IPS-11a (cell line): ENCODE results near the gene S100A13.
"Not testable (repeated sequence)": the region's sequence is repeated elsewhere in the genome, so short reads cannot be mapped to it uniquely, and the experiment has no call there.

ENCODE experiments used
- H3K4me3 ChIP-seq: one replicate; pipeline ENCODE4 v1.5.1; 2013; ENCODE audit warnings: low read depth, low read length, control low read depth

The S100A13 gene

DNA sequence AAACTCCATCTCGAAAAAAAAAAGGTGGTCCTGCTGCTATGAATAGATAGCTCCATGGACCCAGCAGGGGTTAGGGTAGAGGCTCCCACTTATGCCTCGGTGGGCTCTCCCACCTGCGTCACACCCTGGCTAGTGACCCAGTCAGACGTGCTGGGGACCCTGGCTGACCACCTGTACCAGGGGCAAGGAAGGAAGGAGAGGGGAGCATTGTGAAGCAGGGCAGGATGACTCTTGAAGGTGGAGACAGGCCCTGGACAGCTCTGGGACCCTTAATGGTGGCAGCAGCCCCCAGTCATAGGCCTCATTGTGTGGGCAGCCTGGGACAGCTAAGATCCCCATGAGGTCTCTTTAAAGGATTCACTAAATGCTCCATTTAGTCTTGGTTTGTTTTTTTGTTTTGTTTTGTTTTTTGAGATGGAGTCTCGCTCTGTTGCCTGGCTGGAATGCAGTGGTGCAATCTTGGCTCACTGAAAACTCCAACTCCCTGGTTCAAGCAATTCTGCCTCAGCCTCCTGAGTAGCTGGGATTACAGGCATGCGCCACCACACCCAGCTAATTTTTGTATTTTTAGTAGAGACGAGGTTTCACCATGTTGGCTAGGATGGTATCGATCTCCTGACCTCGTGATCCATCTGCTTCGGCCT lies 20.8 kb upstream of the S100A13 start:
- no peak overlapping the region for H3K4me3 ChIP-seq

GRCh38 chr1:153647346-153647714 lies 20.0 kb upstream of the S100A13 start:
- no peak overlapping the region for H3K4me3 ChIP-seq

- no peak overlapping the region for H3K4me3 ChIP-seq
Measured at GRCh38 chr1:153646672-153647345, 19.5 kb upstream of the S100A13 start.

DNA sequence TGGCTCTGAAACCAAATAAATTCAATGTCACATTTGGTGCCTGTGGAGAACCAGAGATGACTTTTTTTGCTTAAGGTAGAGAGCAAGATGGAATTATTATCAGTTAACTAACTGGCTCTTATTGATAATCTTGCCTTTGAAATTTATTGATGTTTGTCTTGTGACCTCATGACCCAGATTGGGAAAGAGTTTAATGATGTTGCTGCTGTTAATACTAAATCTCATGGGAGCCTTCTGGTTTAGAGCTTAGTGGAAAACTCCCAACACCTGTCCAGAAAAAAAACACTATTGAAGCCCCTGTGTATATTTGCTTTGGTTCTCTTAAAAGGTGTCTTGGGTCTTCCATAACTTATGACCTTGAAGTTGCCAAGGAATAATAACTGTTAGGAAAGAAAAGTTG lies 16.5 kb upstream of the S100A13 start:
- H3K4me3 ChIP-seq: no peak overlapping the region

- no peak overlapping the region for H3K4me3 ChIP-seq
Measured at GRCh38 chr1:153643100-153643499, 15.8 kb upstream of the S100A13 start.

DNA sequence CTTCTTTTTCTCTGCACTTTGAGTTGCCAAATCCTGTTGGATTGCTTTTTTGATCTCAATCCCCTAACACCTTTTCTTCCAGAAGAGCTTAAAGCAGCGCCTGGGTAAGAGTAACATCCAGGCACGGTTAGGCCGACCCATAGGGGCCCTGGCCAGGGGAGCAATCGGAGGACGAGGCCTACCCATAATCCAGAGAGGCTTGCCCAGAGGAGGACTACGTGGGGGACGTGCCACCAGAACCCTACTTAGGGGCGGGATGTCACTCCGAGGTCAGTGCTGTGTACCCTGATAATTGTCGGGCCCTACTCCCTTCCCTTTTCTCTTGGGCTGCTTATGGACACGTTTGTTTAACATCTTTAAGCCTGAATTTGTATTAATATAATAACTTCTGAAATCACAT lies 14.9 kb upstream of the S100A13 start:
- H3K4me3 ChIP-seq: no peak overlapping the region

DNA sequence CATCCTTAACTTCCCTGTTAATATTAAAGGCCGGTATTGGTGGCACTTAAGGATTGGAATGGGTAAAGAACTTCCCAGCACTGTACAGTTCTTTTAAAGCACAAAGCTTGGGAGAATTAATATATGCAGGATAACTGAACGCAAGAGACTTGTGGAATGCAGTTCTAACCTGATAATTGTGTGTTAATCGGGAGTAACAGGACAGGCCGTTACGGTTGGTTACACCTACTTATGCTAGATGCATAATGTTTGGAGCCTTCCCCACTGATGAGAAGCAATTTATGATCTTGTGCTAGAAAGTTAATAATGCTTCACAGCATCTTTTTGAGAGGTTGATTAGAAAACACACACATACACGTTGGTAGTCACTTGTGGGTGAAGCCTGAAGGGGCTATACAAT lies 13.6 kb upstream of the S100A13 start:
- H3K4me3 ChIP-seq: no peak overlapping the region

- H3K4me3 ChIP-seq: not testable (repeated sequence)
Measured at GRCh38 chr1:153640213-153640612, 12.9 kb upstream of the S100A13 start.

DNA sequence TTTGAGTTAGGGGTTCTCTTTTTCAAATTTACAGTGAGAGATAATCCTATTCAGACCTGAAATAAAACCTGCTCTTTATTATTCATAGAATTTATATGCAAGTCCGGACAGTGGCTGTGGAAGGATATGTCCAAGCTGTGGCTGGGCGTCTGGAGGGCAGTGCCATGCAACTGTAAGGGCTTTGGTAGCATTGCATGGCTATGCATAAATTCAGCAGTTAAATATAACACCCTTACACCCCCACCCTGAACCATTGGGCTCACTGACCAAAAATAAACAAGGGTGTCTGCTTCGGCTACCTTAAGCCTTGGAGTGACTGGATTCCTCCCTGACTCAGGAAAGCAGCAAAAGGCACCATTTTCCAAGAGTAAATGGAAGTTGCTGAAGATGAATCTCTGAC lies 12.0 kb upstream of the S100A13 start:
- H3K4me3 ChIP-seq: no peak overlapping the region

DNA sequence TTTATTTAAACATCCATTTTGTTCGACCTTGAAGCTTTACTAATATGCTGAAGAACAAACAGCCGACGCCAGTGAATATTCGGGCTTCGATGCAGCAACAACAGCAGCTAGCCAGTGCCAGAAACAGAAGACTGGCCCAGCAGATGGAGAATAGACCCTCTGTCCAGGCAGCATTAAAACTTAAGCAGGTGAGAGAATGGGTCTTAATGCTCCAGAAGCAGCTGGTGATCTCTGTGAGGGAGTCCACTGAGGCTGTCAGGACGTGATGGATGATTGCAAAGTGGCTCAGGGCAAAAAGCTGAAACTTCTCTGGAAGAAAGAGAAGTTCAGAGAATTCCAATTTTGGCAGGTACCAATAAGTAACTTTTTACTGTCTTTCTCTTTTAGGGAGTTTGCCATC lies 11.0 kb upstream of the S100A13 start:
- H3K4me3 ChIP-seq: no peak overlapping the region

DNA sequence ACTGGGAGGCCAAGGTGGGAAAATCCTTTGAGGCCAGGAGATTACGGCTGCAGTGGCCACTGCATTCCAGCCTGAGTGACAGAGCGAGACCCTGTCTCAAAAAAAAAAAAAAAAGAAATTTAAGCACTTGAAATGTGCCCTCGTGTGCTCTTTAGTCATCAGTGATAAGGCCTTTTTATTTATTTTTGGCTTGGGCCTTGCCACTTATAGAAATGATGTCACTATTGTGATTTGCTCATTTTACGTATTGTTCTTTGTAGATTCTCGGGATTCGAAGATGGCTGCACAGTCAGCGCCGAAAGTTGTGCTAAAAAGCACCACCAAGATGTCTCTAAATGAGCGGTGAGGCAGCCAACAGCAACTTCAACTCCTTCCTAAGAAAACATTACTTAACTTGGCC lies 9.0 kb upstream of the S100A13 start:
- H3K4me3 ChIP-seq: no peak overlapping the region

- no peak overlapping the region for H3K4me3 ChIP-seq
Measured at GRCh38 chr1:153635872-153636271, 8.6 kb upstream of the S100A13 start.

- peak within 1 kb of the TSS; percentile 100 for H3K4me3 ChIP-seq
Measured at GRCh38 chr1:153633754-153634665, 6.7 kb upstream of the S100A13 start, which contains the start of gene CHTOP. TSS of gene CHTOP (plus strand) at chr1:153634066. CDS start at chr1:153636589, 2,523 bp downstream.

DNA sequence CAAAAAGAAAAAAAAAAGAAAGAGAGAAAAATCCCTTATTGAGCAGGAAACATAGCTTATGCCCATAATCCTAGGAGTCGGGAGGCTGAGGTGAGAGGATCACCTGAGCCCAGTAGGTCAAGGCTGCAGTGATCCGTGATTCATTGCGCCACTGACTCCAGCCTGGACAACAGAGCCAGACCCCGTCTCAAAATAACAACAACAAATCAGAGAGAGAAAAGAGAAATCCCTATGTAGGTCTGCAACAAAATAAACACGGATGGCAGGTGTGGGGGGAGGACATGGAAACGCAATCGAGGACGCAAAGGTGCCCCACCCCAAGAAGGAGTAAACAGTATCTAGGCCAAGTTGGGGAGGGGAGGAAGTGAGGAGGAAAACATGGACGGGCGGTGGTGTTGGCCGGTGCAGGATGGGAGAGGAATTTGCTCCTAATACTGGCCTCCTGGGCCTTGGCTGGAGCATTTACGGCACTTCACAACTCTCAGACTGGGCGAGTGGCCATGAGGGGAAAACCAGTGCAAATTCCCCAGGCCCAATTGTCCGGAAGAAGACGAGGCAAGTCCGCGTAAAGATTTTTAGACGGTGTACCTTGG lies 6.0 kb upstream of the S100A13 start:
- peak overlapping the region; percentile 100 for H3K4me3 ChIP-seq

DNA sequence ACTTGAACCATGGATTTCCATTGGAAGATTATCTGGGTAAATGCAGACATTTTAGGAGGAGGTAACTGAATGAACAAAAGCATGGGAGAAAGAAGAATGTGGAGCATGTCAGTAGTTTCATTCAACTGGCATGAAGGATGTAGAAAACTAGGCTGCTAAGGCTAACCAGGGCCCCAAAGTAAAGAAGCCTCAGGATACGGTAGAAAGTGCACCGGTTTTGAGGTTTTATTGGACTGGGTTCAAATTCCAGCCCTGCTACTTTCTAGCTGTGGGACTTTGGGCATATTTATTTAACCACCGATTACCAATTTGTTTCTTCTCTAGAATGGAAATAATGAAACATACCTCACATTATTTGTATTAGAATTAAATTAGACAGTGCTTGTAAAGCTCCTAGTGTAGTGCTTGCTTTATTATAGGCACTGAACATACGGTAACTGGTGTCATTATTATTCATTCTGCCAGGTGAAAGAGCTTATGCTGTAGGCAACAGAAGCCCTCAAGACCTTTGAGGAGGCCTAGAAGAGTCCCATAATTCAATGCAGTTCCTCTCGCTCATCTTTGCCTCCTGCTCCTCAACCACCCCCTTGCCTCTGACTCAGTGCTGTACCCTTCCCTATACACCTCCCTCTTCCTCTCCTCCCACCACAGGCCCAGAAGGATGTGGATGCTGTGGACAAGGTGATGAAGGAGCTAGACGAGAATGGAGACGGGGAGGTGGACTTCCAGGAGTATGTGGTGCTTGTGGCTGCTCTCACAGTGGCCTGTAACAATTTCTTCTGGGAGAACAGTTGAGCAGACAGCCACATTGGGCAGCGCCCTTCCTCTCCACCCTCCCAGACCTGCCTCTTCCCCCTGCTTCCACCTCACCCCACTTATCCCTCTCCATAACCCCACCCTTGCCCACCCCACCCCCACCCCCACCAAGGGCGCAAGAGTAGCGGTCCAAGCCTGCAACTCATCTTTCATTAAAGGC lies 4.0 kb upstream of the S100A13 start:
- no peak overlapping the region for H3K4me3 ChIP-seq

- no peak overlapping the region for H3K4me3 ChIP-seq
Measured at GRCh38 chr1:153630384-153630783, 3.1 kb upstream of the S100A13 start.

DNA sequence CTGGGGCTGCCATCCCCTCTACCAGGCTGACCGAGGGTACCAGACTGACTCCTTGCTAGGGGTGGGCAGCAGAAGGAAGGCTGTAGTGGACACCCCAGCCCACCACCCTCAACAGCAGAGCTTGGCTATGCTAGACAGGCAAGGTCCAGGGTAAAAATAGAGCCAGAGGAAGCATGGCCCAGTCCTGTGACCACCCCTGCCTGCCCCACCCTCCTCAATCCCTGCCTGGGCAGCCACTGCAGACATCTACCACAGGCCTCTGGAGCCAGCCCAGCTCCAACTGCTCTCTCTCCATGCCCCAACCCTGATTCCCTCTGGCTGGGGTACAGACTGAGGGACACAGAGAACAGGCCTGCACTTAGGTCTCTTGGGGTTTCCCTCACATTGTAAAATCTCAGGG lies 2.7 kb upstream of the S100A13 start:
- no peak overlapping the region for H3K4me3 ChIP-seq

DNA sequence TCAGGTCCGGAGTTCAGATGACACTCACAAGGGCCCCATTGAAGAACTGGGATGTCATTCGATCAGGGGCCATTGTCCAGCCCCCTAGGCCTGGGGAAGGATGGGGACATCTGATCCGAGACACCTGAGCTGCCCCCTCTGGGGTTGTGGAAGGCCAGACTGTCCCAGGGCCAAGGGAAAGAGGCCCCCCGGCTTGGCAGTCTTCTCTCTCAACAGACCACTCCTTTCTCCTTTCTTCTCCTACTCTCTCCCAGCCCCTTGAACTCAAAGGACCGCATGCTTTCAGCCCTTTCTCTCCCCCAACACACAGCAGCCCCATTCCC lies 2.0 kb upstream of the S100A13 start:
- no peak overlapping the region for H3K4me3 ChIP-seq

- H3K4me3 ChIP-seq: no peak overlapping the region
Measured at GRCh38 chr1:153628638-153629342, 1.5 kb upstream of the S100A13 start.
